GM12892 (cell line): Measurements from ENCODE around the gene ATXN8OS.

Experiments
- POLR2A ChIP-seq: IDR thresholded peaks from 2 replicates; pipeline ENCODE4 v1.6.1; 2011; ENCODE audit warnings: low read depth, low read length, control low read depth
- POLR2AphosphoS5 ChIP-seq: IDR thresholded peaks from 2 replicates; pipeline ENCODE4 v1.6.1; 2011; ENCODE audit warnings: low read depth, low read length, control low read depth

DNA sequence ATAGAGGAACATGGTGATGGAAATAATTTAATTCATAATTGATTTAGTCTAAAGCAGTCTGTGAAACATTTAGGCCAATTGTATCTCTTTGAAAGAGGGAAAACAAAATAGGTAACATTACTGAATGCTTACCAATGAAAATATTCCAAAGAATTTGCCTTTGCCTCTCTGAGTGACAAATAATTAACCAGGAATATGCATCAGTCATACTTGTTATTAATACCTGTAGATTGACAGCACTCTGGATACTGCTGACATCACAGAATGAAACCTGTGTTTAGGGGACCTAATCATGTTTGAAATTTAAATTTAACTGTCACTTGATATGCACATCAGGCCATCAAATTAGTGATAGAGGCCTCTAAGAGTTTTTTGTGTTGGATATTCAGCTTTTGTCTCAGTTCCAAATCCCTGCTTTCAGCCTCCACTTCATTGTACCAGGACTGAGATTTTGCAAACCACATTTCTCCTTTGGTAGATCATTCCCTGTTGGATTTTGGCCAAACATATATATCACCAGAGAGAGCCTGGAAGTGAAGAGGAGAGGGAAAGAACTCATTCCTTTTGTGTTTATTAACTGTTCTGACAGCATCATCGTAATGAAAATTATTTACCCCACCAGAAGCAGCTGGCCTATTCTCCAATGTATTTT, 65.4 kb downstream of the ATXN8OS start:
- TF ChIP-seq POLR2A (no peak), POLR2AphosphoS5 (no peak)
